Prostate gland (tissue), 2 donors: ENCODE data around the gene SLCO1C1.

Experiments used
- POLR2A ChIP-seq: fragments of 450-650 bp; IDR thresholded peaks from one replicate; pipeline ENCODE4 v1.6.1; 2016; ENCODE audit warnings: antibody characterized with exemption, mild to moderate bottlenecking
- TF ChIP-seq, protein P1 (sequence below), 4 experiments: fragments of 200-600 bp in 2 of 4; fragments of 450-650 bp in 2 of 4; sonication (generic) in 2 of 4; IDR thresholded peaks; 1 replicate in 3 of 4; 2 replicates in 1 of 4; pipeline ENCODE4 v1.5.1; 2016 to 2019; ENCODE audit warnings: antibody characterized with exemption in 4 of 4, mild to moderate bottlenecking in 2 of 4, moderate library complexity in 2 of 4

GRCh38 chr12:20646239-20646827 lies 48.8 kb upstream of the SLCO1C1 start:
- TF ChIP-seq, protein P1, sequence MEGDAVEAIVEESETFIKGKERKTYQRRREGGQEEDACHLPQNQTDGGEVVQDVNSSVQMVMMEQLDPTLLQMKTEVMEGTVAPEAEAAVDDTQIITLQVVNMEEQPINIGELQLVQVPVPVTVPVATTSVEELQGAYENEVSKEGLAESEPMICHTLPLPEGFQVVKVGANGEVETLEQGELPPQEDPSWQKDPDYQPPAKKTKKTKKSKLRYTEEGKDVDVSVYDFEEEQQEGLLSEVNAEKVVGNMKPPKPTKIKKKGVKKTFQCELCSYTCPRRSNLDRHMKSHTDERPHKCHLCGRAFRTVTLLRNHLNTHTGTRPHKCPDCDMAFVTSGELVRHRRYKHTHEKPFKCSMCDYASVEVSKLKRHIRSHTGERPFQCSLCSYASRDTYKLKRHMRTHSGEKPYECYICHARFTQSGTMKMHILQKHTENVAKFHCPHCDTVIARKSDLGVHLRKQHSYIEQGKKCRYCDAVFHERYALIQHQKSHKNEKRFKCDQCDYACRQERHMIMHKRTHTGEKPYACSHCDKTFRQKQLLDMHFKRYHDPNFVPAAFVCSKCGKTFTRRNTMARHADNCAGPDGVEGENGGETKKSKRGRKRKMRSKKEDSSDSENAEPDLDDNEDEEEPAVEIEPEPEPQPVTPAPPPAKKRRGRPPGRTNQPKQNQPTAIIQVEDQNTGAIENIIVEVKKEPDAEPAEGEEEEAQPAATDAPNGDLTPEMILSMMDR (IDR thresholded peaks at IDR 0.05): peak; percentile 13 to 64 (median 53)
- no peak for TF ChIP-seq POLR2A
